HG02870 (cell line): Measurements from ENCODE around the gene SLC25A47.
A peak's percentile ranks its signal among the peaks of the same experiment; 100 is the strongest.
"Not testable (repeated sequence)": the region's sequence is repeated elsewhere in the genome, so short reads cannot be mapped to it uniquely, and the experiment has no call there.

Source experiments
- ATAC-seq: cut with Tn5 transposase; IDR thresholded peaks from one replicate; pipeline ENCODE4 v1.9.1; 2021; ENCODE audit warnings: mild to moderate bottlenecking, moderate library complexity; ENCODE audit not compliant: unreplicated experiment

Gene SLC25A47, protein sequence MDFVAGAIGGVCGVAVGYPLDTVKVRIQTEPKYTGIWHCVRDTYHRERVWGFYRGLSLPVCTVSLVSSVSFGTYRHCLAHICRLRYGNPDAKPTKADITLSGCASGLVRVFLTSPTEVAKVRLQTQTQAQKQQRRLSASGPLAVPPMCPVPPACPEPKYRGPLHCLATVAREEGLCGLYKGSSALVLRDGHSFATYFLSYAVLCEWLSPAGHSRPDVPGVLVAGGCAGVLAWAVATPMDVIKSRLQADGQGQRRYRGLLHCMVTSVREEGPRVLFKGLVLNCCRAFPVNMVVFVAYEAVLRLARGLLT

DNA sequence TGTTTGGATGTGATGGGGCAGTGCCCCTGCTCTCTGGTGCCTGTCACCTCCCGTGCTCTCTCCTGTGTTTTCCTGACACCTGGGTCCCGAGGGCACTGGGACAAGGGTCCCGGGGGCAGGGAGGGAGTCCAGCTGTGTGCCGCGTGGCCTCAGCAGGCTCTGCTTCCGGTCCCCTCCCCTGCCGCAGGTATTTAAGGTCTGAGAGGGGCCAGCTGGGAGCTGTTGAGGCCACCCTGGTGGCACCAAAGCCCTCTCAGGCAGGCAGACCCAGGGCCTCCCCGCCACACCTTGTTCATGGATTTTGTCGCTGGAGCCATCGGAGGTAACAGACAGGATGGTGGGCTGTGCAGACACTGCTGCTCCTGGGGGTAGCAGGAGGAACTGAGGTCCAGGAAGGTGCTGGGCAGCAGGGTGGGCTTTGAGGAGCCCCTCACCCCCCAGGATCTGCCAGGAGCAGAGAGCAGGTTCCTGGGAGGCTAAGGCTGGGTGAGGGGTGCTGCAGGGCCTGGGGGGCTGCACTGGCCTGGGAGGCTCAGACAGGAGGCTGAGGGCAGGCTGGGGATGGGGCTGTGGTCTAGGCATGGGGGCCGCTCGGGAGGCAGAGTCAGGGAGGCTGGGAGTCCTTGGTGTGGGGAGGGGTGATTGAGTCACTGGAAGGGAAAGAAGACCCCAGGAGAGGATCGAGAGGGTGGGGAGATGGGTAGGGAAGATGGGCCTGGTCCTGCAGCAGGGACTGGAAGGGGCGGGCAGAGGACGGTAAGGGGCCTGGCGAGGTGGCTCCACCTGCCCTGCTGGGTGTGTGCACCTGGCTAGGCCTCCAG, at the start of gene SLC25A47:
TSS of gene SLC25A47 (plus strand) at position 219 of the 821 bp plus-strand sequence. CDS start at position 295, 76 bp downstream.
- no peak for ATAC-seq

DNA sequence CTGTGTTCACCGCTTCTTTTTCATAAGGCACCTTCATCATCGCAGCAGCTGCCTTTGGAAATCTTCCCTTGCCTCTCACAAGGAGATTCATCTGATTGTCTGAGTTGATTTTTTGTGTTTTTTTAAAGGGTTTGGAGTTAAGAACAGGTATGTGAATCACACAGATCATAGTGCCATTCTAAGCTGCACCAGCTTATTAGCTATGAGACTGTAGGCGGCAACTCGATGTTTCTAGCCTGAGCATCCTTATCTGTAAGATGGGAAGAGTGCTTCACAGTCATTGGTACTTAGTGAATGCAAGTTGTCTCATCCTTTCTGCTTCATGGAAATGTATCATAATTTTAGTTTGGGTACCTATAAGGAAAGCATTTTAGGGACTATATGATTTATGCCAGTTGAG, 48.9 kb upstream of the SLC25A47 start:
- no peak for ATAC-seq

DNA sequence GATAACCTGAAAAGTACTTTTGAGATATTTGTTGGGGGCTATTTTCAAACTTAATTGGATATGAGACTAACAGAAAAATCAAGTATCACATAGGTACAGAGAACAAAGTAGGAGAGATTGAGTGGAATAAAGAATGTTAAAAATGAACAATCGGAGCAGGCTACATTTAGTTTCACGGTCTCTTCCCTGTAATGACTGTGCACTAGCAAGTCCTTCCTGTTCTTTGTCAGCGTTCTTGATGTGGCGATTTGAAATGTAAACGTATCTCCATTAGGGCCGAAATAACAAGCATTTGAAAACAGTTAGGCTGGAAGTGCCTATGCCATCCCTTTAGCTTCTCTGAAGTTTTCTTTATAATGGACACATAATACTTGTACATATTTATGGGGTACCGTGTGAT, 47.9 kb upstream of the SLC25A47 start:
- no peak for ATAC-seq

DNA sequence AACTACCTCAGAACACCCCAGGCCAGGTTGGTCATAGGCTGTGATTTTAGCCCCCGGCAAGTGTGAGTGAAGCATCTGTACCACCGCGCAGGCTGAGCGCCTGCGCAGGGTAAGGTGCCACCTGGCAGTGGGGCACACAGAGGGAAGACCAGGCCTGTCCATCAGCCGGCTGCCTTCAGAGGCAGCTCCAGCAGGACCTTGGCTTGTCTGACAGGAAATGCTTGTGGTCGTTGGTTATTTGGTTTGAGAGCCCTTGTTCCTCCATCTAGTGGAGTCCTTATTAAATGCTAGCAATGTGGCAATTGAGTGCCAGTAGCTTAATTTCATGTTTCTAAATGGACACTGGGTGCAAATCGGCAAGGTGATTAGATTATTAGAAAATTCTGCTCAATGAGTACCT, 44.4 kb upstream of the SLC25A47 start:
- ATAC-seq: no peak

DNA sequence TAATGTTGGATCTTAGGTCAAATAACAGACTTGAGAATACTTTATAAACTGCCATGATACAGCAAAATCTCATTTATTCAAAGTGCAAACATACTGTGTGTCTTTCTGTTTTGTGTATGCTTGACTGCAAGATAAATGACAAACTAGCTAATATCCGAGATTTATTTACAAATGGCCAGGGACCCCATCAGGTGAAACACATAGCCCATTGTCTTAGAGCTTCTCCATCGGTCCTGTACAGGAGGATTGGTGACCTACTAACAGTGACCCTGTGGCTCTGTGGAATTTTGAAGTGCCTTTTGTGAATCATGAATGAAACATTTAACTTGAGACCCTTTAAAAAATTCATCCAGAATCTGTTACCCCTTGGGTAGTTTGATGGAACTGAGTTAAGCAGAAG, 44.0 kb upstream of the SLC25A47 start:
- no peak for ATAC-seq

DNA sequence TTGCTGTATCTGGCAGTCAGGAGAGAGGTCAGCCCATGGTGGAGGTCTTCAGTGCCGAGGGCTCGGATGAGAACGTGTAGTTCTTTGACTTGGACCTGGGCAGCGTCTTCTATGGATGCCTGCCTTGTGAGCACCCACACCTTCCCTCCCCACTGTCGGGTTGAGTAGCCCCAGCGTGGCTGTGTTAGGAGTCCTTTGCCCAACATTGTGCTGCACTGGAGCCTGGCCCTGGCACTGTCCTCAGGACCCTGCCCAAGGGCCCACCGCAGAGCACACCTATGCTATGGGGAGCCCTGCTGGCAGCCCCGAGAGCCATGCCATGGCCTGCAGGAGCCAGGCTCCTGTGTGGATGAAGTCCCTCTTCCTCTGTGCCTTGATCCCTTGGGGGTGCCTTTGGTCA, 43.6 kb upstream of the SLC25A47 start:
- ATAC-seq: no peak

DNA sequence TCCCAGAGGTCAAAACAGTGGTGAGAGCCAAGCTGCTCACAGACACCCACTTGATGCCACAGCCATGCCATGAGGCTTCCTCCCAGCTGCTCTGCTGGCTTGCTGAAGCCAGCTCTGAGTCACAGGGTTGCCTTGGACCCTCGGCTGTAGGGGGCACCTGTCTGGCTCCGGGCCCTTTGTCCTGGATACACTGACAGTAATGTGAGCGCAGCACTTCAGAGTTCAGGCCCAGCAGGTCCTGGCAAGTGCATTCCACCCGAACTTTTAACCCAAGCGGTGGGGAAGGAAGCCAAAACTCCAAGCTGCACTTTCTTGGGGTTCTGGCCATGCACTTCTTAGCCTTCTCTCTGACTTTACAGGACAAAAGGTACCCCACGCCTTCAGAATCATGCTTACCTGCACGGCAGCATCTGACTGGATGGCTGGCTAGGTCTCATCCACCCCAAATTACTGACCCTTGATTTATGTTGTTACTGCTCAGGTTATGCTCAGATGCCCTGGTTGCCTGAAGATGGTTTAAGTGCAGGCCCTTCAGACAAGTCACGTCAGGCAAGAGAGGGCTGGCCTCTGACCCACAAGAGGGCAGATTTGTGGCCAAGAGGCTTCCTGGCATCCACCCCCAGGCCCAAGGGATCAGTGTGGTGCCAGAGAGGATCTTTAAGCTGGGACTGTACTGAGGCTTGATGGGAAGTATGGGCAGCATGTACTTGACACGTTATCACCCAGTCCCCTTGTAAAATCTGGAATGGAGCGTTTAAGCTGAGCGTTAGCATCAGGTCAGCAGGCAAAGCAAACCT, 41.7 kb upstream of the SLC25A47 start:
- no peak for ATAC-seq

DNA sequence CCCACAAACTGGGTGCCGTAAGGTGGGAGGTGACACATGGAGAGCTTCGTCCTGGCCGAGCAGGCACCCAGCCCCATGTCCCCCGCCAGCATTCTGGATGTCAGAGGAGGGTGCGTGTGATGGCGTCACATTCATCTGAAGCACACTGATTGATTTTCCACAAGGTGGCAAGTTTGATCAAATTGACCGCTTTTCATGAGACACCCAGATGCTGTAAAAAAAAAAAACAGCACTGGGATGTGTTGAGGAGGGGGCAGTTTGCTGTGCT, 41.1 kb upstream of the SLC25A47 start:
- no peak for ATAC-seq

DNA sequence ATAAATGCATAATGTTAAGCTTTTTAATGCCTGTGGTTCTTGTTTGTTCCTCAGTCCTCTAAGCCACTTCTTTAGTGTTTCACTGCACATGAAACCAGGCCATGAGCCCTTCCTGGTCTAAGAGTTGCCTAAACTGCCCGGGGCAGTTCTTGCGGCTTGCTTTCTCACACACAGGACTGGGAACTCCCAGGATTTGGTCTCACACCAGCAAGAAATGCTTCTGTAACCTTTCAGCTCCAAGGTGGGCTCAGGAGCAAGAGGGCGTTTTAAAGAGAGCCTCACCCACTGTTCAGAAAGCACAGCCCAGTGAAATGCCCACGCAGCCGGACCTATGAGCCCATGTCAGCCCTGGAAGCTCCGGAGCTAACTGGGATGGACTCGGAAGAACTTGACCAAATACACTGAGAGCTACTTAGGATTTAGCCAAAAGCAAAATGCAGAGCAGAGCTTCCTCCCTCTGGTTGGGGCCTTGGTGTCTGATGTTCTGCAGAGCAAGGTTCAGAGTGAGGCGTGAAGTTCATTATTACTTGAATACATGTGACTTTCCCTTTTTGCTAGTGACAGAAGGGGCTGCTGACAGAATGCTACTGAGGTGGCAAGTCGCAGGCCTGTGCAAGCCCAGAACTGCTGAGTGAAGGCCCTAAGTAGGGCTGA, 40.2 kb upstream of the SLC25A47 start:
- ATAC-seq: no peak

DNA sequence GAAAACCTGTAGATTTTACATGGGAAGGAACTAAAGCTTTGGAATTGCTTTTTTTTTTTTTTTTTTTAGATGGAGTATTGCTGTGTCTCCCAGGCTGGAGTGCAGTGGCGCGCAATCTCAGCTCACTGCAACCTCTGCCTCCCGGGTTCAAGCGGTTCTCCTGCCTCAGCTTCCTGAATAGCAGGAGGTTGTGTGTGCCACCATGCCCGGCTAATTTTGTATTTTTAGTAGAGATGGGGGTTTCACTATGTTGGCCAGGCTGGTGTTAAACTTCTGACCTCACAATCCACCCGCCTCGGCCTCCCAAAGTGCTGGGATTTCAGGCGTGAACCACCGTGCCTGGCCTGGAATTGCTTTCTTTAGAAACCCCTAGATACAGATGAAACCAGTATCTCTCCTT, 39.7 kb upstream of the SLC25A47 start:
- ATAC-seq: not testable (repeated sequence)

DNA sequence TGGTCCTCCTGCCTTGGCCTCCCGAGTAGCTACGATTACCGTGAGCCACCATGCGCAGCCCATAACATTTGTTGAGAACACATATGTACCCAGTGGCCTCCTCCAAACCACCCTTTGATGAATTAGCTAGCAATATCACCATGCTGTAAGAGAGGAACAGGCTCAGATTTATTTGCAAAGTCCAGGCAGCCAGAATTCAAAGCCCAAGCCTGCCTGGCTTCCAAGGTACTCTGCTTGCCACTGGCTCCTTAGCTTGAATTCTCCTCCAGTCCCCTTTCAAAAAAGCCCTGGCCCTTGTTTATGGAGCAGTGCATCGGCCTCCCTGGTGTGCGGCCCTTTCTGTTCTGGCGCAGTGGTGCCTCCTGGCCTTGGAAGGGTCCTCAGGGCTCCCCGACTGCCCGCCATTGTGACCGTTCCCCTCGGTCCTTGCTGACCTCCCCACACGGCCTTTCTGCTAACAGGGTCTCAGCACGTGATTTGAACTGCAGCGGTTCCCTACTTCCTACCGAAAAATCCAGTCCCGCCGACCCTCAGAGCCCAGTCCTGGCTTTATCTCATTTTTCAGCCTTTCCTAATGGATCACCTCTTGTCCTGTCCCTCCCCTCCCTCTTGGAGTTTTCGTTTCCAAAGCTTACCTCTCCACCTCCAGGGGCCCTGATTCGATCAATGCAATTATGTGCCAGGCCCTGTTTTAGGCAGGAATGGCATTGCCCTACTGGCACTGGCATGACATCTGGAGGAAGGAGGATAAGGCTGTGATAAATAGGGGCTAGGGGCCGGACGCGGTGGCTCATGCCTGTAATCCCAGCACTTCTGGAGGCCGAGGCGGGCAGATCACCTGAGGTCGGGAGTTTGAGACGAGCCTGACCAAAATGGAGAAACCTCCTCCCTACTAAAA, 38.9 kb upstream of the SLC25A47 start:
- ATAC-seq: no peak

DNA sequence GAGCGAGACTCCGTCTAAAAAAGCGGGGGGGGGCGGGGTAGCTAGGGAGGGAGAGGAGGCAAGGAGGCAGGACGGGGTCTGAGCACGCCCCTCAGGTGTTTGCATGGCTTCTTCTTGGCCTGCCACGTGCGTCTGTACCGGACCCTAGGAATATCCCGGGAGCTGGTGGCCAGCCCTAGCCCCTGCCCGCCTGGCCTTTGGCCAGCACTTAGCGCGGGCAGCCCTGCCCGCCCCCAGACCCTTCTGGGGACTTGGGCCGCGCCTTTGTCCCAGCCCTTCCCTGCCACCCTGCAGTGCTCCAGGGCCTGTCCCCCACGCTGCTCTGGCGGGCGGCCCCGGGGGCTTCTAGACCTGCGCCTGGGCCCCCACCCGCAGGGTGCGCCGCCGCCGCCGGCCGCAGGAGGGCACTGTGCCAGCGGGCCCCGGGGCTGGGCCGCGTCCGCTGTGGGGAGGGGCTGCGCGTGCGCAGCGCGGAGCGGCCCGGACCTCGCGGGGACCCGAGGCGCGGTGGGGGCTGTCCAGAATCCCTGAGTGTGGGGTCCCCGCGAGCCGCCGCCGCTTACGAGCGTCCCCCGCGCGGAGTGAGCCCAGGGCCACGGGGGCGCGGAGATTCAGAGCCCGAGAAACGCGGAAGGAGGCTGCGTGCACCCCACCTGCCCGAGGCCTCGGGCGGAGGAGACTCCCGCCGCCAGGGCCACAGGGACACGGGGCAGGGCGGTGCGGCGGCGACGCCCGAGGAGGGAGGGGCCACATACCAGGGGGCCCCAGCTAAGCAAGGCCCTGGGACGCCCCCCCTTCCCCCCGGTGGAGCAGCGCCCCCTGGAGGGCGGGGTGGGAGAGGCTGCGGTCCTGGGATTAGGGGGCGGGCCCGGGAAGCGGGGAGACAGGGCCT, 37.9 kb upstream of the SLC25A47 start:
- ATAC-seq: peak; percentile 84

DNA sequence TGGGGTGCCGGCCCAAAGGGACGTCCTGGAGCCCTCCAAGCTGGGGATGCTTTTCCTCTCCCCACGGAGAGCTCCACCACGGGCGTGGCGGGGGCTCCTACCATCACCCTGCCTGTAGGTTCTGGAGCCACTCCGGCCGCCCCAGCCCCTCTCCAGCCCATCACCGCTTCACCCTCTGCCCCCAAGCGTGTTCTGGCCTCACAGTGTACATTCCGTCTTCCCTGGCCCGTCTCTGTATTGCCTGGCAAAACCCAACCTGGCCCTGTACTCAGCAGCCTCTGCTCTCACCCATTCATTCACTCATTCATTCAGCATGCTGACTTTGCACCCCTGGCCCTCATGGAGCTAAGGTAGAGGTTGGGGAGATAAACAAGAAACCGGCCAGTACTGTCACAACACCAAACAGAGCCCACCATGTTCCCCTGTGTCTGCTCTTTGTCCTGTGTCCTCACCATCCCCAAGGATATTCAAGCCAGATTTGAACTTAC, 37.2 kb upstream of the SLC25A47 start:
- ATAC-seq: no peak

DNA sequence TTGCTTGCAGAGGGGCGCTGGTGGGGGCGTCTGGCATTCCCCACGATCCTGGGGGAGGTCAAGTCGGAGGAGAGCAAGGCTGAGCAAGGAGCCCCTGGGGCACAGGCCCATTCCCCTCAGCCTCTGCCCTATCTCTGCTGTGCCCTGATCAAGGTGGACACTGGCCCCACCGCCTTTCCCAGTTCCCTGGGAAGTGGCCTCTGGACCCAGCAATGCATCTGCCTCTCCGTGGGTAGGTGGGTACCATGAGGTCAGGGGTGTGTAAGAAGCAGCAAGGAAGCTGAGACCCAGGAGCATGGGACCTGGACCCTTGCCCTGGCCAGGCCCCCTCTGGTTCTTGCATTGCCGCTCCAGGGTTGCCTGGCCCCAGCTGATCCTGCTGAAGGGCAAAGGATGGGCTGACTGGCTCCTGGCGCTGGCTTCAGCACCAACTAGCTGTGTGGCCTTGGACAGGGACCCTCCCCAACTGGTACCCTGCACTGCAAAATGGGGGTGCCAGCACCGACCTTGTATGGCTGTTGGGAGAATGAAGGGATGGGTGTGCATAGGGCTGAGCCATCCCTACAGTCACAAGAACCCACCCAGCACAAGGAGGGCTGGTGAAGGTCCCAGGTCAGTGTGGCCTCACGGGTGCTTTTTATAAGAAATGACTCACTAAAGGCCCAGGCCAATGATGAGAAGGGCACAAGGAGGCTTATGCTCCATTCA, 36.5 kb upstream of the SLC25A47 start:
- ATAC-seq: no peak

DNA sequence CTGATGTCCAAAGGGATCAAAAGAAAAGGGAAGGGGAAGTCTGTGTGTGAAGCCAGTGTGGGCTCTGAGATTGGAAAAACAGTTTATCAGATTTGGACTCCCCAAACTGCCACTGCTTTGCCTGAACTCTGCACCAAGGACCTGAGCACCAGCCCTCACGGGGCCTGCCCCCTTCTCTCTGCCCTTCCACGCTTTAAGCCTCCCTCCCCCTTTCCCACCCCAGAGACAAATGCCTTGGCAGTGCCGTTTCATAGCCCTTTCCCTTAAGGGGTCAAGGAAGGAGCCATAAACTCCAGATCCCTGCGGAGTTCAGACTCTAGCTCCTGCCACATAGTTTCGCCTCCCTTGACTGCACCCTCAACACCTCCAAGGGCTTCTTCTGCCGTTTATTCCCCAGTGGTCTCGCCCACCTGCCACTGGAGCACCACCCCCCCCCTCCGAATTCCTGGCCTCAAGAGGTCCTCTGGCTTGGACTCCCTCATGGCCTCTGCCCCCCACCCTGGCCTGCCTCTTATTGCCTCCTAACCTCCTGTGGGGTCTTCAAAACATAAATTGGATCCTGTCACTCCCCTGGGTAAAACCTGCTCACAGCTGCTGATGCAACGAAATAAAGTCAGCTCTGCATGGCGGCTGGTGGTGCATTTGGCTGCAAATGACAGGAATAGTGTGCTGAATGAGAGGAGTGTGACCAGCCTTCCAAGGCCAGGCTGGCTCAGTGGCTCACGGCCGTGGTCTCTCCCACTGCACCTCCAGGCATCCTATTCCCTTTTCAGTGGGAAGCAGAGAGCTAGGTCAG, 35.7 kb upstream of the SLC25A47 start:
- ATAC-seq: no peak

DNA sequence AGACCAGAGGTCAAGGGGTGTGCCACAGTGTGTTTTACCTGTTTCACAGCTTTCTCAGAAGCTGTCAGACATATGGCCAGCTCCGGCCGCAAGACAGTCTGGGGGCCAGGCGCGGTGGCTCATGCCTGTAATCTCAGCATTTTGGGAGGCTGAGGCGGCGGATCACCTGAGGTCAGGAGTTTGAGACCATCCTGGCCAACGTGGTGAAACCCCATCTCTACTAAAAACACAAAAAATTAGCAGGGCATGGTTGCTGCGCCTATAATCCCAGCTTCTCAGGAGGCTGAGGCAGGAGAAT, 35.2 kb upstream of the SLC25A47 start:
- not testable (repeated sequence) for ATAC-seq

DNA sequence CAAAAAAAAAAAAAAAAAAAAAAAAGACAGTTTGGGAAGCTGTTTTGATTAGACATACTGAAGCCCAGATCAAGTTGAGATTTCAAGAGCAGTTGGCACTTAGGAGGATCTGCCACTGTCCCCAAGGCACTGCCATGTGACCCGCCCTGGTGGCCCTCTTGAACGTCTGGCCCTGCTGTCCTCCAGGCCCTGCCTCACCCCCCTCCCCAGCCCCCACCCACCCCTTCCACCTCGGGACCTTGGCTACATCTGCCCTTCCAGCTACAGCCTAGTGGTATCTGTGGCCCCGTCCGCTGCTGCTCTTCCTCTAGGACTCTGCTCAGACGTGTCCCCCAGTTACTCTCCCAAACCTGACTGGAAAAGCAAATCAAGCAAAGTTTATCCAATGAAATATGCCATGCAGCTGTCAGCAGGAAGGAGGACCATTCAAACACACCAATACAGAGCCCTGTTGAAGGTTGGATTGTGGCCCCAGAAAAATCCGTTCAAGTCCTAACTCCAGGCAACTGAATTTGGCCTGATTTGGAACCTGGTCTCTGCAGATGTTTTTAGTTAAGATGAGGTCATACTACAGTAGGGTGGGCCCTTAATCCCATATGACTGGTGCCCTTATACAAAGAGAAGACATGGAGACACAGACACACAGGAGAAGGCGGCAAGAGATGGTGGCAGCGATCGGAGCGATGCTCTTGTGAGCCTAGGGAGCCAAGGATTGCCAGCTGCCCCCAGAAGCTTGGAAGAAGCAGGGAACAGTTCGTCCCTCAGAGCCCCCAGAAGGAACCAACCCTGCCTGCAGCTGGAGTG, 34.6 kb upstream of the SLC25A47 start:
- ATAC-seq: no peak
